HepG2 (cell line): ENCODE measurements around the gene HSPB6. TPM values are rescaled to one million over a fixed set of nuclear protein-coding genes. Genes with fewer than 3 reads are reported as not detected.
A peak's percentile ranks its signal among the peaks of the same experiment; 100 is the strongest.

Experiments
- ETS1 ChIP-seq: sonication (generic); formaldehyde crosslinking; IDR thresholded peaks from 2 replicates; pipeline ENCODE4 v1.4.0; 2020; ENCODE audit warnings: missing genetic modification reagents
- HOXD1 ChIP-seq: sonication (generic); formaldehyde crosslinking; IDR thresholded peaks from 2 replicates; pipeline ENCODE4 v1.5.0; 2020; ENCODE audit warnings: missing genetic modification reagents
- IKZF4 ChIP-seq: sonication (generic); formaldehyde crosslinking; IDR thresholded peaks from 2 replicates; pipeline ENCODE4 v1.5.1; 2020; ENCODE audit warnings: borderline replicate concordance, mild to moderate bottlenecking, low read depth, missing genetic modification reagents; ENCODE audit errors: not compliant biosample characterization
- MIER3 ChIP-seq: IDR thresholded peaks from 2 replicates; pipeline ENCODE4 v1.6.1; 2016; ENCODE audit warnings: missing compliant biosample characterization, borderline replicate concordance
- MTF2 ChIP-seq: sonication (generic); formaldehyde crosslinking; IDR thresholded peaks from 2 replicates; pipeline ENCODE4 v1.5.0; 2020; ENCODE audit warnings: missing genetic modification reagents, borderline replicate concordance
- NBN ChIP-seq: fragments of 450-650 bp; conservative IDR thresholded peaks from 2 replicates; pipeline ENCODE4 v1.6.1; 2017
- PPARG ChIP-seq: conservative IDR thresholded peaks from 2 replicates; pipeline ENCODE4 v1.6.1; 2016; ENCODE audit warnings: missing biosample characterization, missing genetic modification reagents
- SAFB2 ChIP-seq: sonication (generic); formaldehyde crosslinking; IDR thresholded peaks from 2 replicates; pipeline ENCODE4 v1.5.1; 2020; ENCODE audit warnings: missing genetic modification reagents, low read depth, mild to moderate bottlenecking, borderline replicate concordance
- SCMH1 ChIP-seq: sonication (generic); formaldehyde crosslinking; IDR thresholded peaks from 2 replicates; pipeline ENCODE4 v1.9.0; 2021; ENCODE audit warnings: missing genetic modification reagents, mild to moderate bottlenecking, borderline replicate concordance
- SRSF9 ChIP-seq: fragments of 200-400 bp; formaldehyde crosslinking; IDR thresholded peaks from 2 replicates; pipeline ENCODE4 v1.6.1; 2018; ENCODE audit warnings: borderline replicate concordance, mild to moderate bottlenecking, low read depth, low read length; ENCODE audit not compliant: insufficient read depth, poor library complexity, severe bottlenecking
- SUZ12 ChIP-seq: fragments of 150-350 bp; IDR thresholded peaks from 2 replicates; pipeline ENCODE4 v1.6.1; 2014; ENCODE audit warnings: low read depth, low read length
- TFDP1 ChIP-seq: IDR thresholded peaks from 2 replicates; pipeline ENCODE4 v1.6.1; 2016; ENCODE audit warnings: missing compliant biosample characterization, missing genetic modification reagents, borderline replicate concordance
- ZBTB10 ChIP-seq: sonication (generic); formaldehyde crosslinking; IDR thresholded peaks from 2 replicates; pipeline ENCODE4 v1.4.0; 2020; ENCODE audit warnings: missing genetic modification reagents, borderline replicate concordance
- ZNF10 ChIP-seq: sonication (generic); formaldehyde crosslinking; IDR thresholded peaks from 2 replicates; pipeline ENCODE4 v1.4.0; 2020; ENCODE audit warnings: mild to moderate bottlenecking, low read depth, missing genetic modification reagents, borderline replicate concordance
- ZNF253 ChIP-seq: sonication (generic); formaldehyde crosslinking; IDR thresholded peaks from 2 replicates; pipeline ENCODE4 v1.8.0; 2022; ENCODE audit warnings: mild to moderate bottlenecking, missing genetic modification reagents, borderline replicate concordance
- ZNF282 ChIP-seq: fragments of 450-650 bp; IDR thresholded peaks from 2 replicates; pipeline ENCODE4 v1.6.1; 2018; ENCODE audit not compliant: partially characterized antibody
- ZNF513 ChIP-seq: sonication (generic); formaldehyde crosslinking; conservative IDR thresholded peaks from 2 replicates; pipeline ENCODE4 v1.5.0; 2020; ENCODE audit warnings: missing genetic modification reagents
- ZNF784 ChIP-seq: sonication (generic); formaldehyde crosslinking; IDR thresholded peaks from 2 replicates; pipeline ENCODE4 v1.5.1; 2020; ENCODE audit warnings: missing genetic modification reagents, mild to moderate bottlenecking, borderline replicate concordance
- ZNF839 ChIP-seq: sonication (generic); formaldehyde crosslinking; IDR thresholded peaks from 2 replicates; pipeline ENCODE4 v1.4.0; 2020; ENCODE audit warnings: missing genetic modification reagents, mild to moderate bottlenecking, borderline replicate concordance
- polyA plus RNA-seq, 8 experiments: library from polyadenylated mRNA; depleted of rRNA in 3 of 8; stranded (reverse) in 7 of 8; unstranded in 1 of 8; fragments of >200 nt; fragmentation: Illumina TruSeq in 4 of 8; extraction: Trizol in 4 of 8; gene quantifications; 2 replicates each; pipeline versions ENCODE4 v1.2.1 to v1.2.3, GENCODE V29; 2011 to 2016; ENCODE audit warnings: low read depth in 4 of 8, missing spikeins in 1 of 8, mixed read lengths in 1 of 8; ENCODE audit not compliant: insufficient read depth in 1 of 8
- total RNA-seq, 5 experiments: library from RNA; depleted of rRNA; stranded (reverse); fragments of >200 nt; fragmentation: Illumina TruSeq; extraction: Trizol; gene quantifications; 2 replicates each; pipeline ENCODE4 v1.2.3, GENCODE V29; 2016; ENCODE audit warnings: low read depth in 1 of 5

HSPB6 gene
- total and polyA plus RNA-seq, 2 of the 13 experiments (the other 11 are each of a cell fraction or from before 2014, with no cell fraction given) = 0.18 TPM; not detected in 1

GRCh38 chr19:35757749-35758608 lies 1.1 kb upstream of the HSPB6 start, which contains the start of gene PROSER3 (continued):
- no peak for TF ChIP-seq MTF2 (CRISPR knock-in tag)
- 0 out of 2 replicates have a peak, but pooled peaks have one; percentile 17 for TF ChIP-seq MIER3 (CRISPR knock-in tag)
- peak; percentile 40 for TF ChIP-seq SUZ12
- no peak for TF ChIP-seq ZNF282
- TF ChIP-seq NBN = no peak
- TF ChIP-seq ZBTB10 (CRISPR knock-in tag) = no peak
- peak; percentile 14; the same call in 1 of the 2 replicates for TF ChIP-seq PPARG (CRISPR knock-in tag)
- peak; percentile 83 for TF ChIP-seq TFDP1 (CRISPR knock-in tag)
- no peak for TF ChIP-seq ZNF253 (CRISPR knock-in tag)
- TF ChIP-seq ZNF10 (CRISPR knock-in tag) = no peak
- no peak for TF ChIP-seq SRSF9
- TF ChIP-seq ETS1 (CRISPR knock-in tag) = no peak
- TF ChIP-seq ZNF839 (CRISPR knock-in tag) = peak; percentile 42; the same call in 1 of the 2 replicates
- TF ChIP-seq SCMH1 = no peak
- TF ChIP-seq ZNF784 (CRISPR knock-in tag) = no peak
- TF ChIP-seq SAFB2 (CRISPR knock-in tag) = peak; percentile 87
- no peak for TF ChIP-seq IKZF4 (CRISPR knock-in tag)
- 0 out of 2 replicates have a peak, but pooled peaks have one; percentile 35 for TF ChIP-seq ZNF513
- TF ChIP-seq HOXD1 (CRISPR knock-in tag) = no peak; the same call in 1 of the 2 replicates
